ENCODE data around the gene MED6.

GRCh38 chr14:70622111-70622712 is 21.8 kb upstream of the MED6 start:
- TF ChIP-seq GTF2F1 (IDR thresholded peaks at IDR 0.05; ENCODE audit: low read length) (no peak), POLR2A (IDR thresholded peaks at IDR 0.05; ENCODE audit: insufficient read depth in 1 of 2, low read depth in 2 of 2, low read length in 2 of 2) (no peak), FOXP1 (IDR thresholded peaks at IDR 0.05) (no peak), FOXP1 (CRISPR knock-in tag; IDR thresholded peaks at IDR 0.05) (no peak), GABPA (IDR thresholded peaks at IDR 0.05; ENCODE audit: low read depth, low read length) (no peak), GABPA (CRISPR knock-in tag; IDR thresholded peaks at IDR 0.05; ENCODE audit: low read depth) (no peak), SRSF1 (optimal IDR thresholded peaks at IDR 0.05; ENCODE audit: low read depth, low read length) (no peak), ZNF292 (CRISPR knock-in tag; IDR thresholded peaks at IDR 0.05; ENCODE audit: borderline replicate concordance, low read depth) (no peak), SNAPC2 (CRISPR knock-in tag; IDR thresholded peaks at IDR 0.05) (no peak), ZFP37 (CRISPR knock-in tag; IDR thresholded peaks at IDR 0.05; ENCODE audit: borderline replicate concordance) (no peak)

All from HepG2 (cell line).